SK-N-SH (cell line): ENCODE results near the gene LARP6.

Experiments used
- CHD2 ChIP-seq: fragments of 150-350 bp; IDR thresholded peaks from 2 replicates; pipeline ENCODE4 v1.6.1; 2018; ENCODE audit warnings: low read length; ENCODE audit not compliant: partially characterized antibody
- ELF1 ChIP-seq: IDR thresholded peaks from 2 replicates; pipeline ENCODE4 v1.4.0; 2012
- EP300 ChIP-seq, 2 experiments: IDR thresholded peaks; 2 replicates each; pipeline versions ENCODE4 v1.4.0 to v1.6.1; 2012; ENCODE audit warnings: borderline replicate concordance in 1 of 2, low read depth in 1 of 2, low read length in 1 of 2
- JUND ChIP-seq: IDR thresholded peaks from 2 replicates; pipeline ENCODE4 v1.4.0; 2012
- MXI1 ChIP-seq: IDR thresholded peaks from 2 replicates; pipeline ENCODE4 v1.6.1; 2012; ENCODE audit warnings: mild to moderate bottlenecking, low read depth, low read length, improper control_type of control experiment
- POLR2AphosphoS5 ChIP-seq: IDR thresholded peaks from 2 replicates; pipeline ENCODE4 v1.6.1; 2012; ENCODE audit warnings: low read depth, low read length
- RAD21 ChIP-seq: IDR thresholded peaks from 2 replicates; pipeline ENCODE4 v1.6.1; 2012; ENCODE audit warnings: mild to moderate bottlenecking, low read length
- REST ChIP-seq: IDR thresholded peaks from 2 replicates; pipeline ENCODE4 v1.6.1; 2012; ENCODE audit warnings: mild to moderate bottlenecking, low read depth, low read length, moderate library complexity
- SIN3A ChIP-seq: IDR thresholded peaks from 2 replicates; pipeline ENCODE4 v1.6.1; 2012; ENCODE audit warnings: low read depth, mild to moderate bottlenecking, low read length, moderate library complexity, borderline replicate concordance
- SMC3 ChIP-seq: IDR thresholded peaks from 2 replicates; pipeline ENCODE4 v1.6.1; 2012; ENCODE audit warnings: low read depth, low read length, improper control_type of control experiment
- ZBTB33 ChIP-seq: IDR thresholded peaks from 2 replicates; pipeline ENCODE4 v1.4.0; 2012; ENCODE audit warnings: low read depth, borderline replicate concordance
- TF ChIP-seq, protein P1 (sequence below): fragments of 200-600 bp; sonication (generic); IDR thresholded peaks from 2 replicates; pipeline ENCODE4 v1.6.1; 2017; ENCODE audit warnings: antibody characterized with exemption, mild to moderate bottlenecking, moderate library complexity
- TF ChIP-seq, protein P2 (sequence below): IDR thresholded peaks from 2 replicates; pipeline ENCODE4 v1.4.0; 2012; ENCODE audit warnings: low read depth
- TF ChIP-seq, protein P3 (sequence below): IDR thresholded peaks from 2 replicates; pipeline ENCODE4 v1.4.0; 2012; ENCODE audit warnings: low read depth, borderline replicate concordance

DNA sequence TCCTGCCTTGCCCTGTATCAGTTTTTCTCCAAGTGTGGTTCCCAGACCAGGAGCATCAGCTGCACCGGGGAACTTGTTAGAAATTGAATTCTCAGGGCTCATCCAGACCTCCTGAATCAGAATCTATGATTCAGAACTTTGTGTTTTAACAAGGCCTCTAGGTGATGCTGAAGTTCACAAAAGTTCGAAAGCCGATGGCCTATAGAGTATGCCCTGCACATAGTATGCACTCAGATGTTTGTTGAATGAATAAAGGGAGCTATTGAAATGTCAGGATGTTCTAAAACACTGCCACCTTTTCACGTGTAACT lies 664 bp upstream of the LARP6 start:
- TF ChIP-seq, protein P1, sequence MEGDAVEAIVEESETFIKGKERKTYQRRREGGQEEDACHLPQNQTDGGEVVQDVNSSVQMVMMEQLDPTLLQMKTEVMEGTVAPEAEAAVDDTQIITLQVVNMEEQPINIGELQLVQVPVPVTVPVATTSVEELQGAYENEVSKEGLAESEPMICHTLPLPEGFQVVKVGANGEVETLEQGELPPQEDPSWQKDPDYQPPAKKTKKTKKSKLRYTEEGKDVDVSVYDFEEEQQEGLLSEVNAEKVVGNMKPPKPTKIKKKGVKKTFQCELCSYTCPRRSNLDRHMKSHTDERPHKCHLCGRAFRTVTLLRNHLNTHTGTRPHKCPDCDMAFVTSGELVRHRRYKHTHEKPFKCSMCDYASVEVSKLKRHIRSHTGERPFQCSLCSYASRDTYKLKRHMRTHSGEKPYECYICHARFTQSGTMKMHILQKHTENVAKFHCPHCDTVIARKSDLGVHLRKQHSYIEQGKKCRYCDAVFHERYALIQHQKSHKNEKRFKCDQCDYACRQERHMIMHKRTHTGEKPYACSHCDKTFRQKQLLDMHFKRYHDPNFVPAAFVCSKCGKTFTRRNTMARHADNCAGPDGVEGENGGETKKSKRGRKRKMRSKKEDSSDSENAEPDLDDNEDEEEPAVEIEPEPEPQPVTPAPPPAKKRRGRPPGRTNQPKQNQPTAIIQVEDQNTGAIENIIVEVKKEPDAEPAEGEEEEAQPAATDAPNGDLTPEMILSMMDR = peak; percentile 44
- no peak for TF ChIP-seq CHD2
- TF ChIP-seq POLR2AphosphoS5 = no peak
- TF ChIP-seq, protein P2, sequence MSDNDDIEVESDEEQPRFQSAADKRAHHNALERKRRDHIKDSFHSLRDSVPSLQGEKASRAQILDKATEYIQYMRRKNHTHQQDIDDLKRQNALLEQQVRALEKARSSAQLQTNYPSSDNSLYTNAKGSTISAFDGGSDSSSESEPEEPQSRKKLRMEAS = no peak
- no peak for TF ChIP-seq SMC3
- peak; percentile 41 for TF ChIP-seq RAD21
- no peak for TF ChIP-seq EP300 (IDR thresholded peaks at IDR 0.05; ENCODE audit: borderline replicate concordance in 1 of 2, low read depth in 1 of 2, low read length in 1 of 2)
- no peak for TF ChIP-seq REST
- no peak for TF ChIP-seq MXI1
- TF ChIP-seq ELF1 = no peak
- no peak for TF ChIP-seq SIN3A
- TF ChIP-seq ZBTB33 = no peak
- no peak for TF ChIP-seq JUND
- TF ChIP-seq, protein P3, sequence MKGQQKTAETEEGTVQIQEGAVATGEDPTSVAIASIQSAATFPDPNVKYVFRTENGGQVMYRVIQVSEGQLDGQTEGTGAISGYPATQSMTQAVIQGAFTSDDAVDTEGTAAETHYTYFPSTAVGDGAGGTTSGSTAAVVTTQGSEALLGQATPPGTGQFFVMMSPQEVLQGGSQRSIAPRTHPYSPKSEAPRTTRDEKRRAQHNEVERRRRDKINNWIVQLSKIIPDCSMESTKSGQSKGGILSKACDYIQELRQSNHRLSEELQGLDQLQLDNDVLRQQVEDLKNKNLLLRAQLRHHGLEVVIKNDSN = no peak
